SIG-M5 treated with dmso at 0.1 percent for 504 hours (cell line): ENCODE data around the gene ZNF202.
A peak's percentile ranks its signal among the peaks of the same experiment; 100 is the strongest.
"Not testable (repeated sequence)": the region's sequence is repeated elsewhere in the genome, so short reads cannot be mapped to it uniquely, and the experiment has no call there.

Experiments
- DNase-seq: peaks from one replicate; lab custom pipeline; 2025; ENCODE audit not compliant: unreplicated experiment; lab: John Stamatoyannopoulos, UW

The ZNF202 gene

GRCh38 chr11:123742031-123742723 is 717 bp upstream of the ZNF202 start:
- no peak for DNase-seq

GRCh38 chr11:123740787-123741158 is 687 bp downstream of the ZNF202 start:
- DNase-seq = no peak

GRCh38 chr11:123738374-123738773 is 3.1 kb downstream of the ZNF202 start:
- no peak for DNase-seq

GRCh38 chr11:123736769-123737168 is 4.7 kb downstream of the ZNF202 start:
- no peak for DNase-seq

GRCh38 chr11:123729602-123730001 is 11.9 kb downstream of the ZNF202 start:
- DNase-seq = no peak

- no peak for DNase-seq
Measured at GRCh38 chr11:123725995-123726655, 15.3 kb downstream of the ZNF202 start.

- no peak for DNase-seq
Measured at GRCh38 chr11:123719452-123719851, 22.0 kb downstream of the ZNF202 start.

GRCh38 chr11:123718469-123718868 is 23.0 kb downstream of the ZNF202 start:
- DNase-seq = no peak

- no peak for DNase-seq
Measured at GRCh38 chr11:123718063-123718462, 23.4 kb downstream of the ZNF202 start.

- DNase-seq = not testable (repeated sequence)
Measured at GRCh38 chr11:123712627-123713026, 28.8 kb downstream of the ZNF202 start.

- peak; percentile 42 for DNase-seq
Measured at GRCh38 chr11:123707606-123708205, 33.8 kb downstream of the ZNF202 start.

- DNase-seq = no peak
Measured at GRCh38 chr11:123707206-123707605, 34.3 kb downstream of the ZNF202 start.

GRCh38 chr11:123704341-123704740 is 37.1 kb downstream of the ZNF202 start:
- no peak for DNase-seq

- no peak for DNase-seq
Measured at GRCh38 chr11:123702696-123703095, 38.8 kb downstream of the ZNF202 start.

- no peak for DNase-seq
Measured at GRCh38 chr11:123702139-123702538, 39.3 kb downstream of the ZNF202 start.

- DNase-seq = no peak
Measured at GRCh38 chr11:123700772-123701171, 40.7 kb downstream of the ZNF202 start.

- no peak for DNase-seq
Measured at GRCh38 chr11:123698546-123699127, 42.8 kb downstream of the ZNF202 start.

- no peak for DNase-seq
Measured at GRCh38 chr11:123696183-123696582, 45.3 kb downstream of the ZNF202 start.

GRCh38 chr11:123695231-123695630 is 46.2 kb downstream of the ZNF202 start:
- no peak for DNase-seq

- no peak for DNase-seq
Measured at GRCh38 chr11:123694551-123694950, 46.9 kb downstream of the ZNF202 start.

GRCh38 chr11:123692961-123693360 is 48.5 kb downstream of the ZNF202 start:
- no peak for DNase-seq

GRCh38 chr11:123690485-123690884 is 51.0 kb downstream of the ZNF202 start:
- DNase-seq = no peak
